PC-9 (cell line): Measurements from ENCODE around the gene NDUFA7. TPM values are rescaled to one million over a fixed set of nuclear protein-coding genes. Genes with fewer than 3 reads are reported as not detected.

Experiments
- BruUV-seq: library from RNA; stranded (reverse); fragments of 400-500 nt; replicated peaks from 2 replicates; lab custom pipeline; 2021; lab: Mats Ljungman, UMichigan
- CTCF ChIA-PET: fragments of 300-600 bp; sonication (Branson Sonifier 250); formaldehyde crosslinking; loops from one replicate; lab custom pipeline; 2022; ENCODE audit warnings: antibody characterized with exemption; lab: Charles Lee
- POLR2A ChIA-PET: fragments of 300-600 bp; sonication (Branson Sonifier 250); formaldehyde crosslinking; loops from one replicate; lab custom pipeline; 2022; ENCODE audit warnings: antibody characterized with exemption; ENCODE audit not compliant: unreplicated experiment; lab: Charles Lee
- DNase-seq, 2 experiments: peaks; one replicate each; pipeline versions ENCODE4 v3.0.0 to v3.0.0-alpha.2; 2015 to 2022; ENCODE audit warnings: mixed read lengths in 1 of 2
- H2AFZ ChIP-seq: fragments of 200-600 bp; sonication (generic); 2 replicates; pipeline ENCODE4 v1.8.1; 2017; ENCODE audit warnings: antibody characterized with exemption
- H3F3A ChIP-seq: fragments of 200-600 bp; sonication (generic); 2 replicates; pipeline ENCODE4 v1.8.1; 2017; ENCODE audit warnings: antibody characterized with exemption, mild to moderate bottlenecking, low read depth; ENCODE audit not compliant: insufficient read depth
- H3K27ac ChIP-seq: fragments of 200-600 bp; sonication (generic); 2 replicates; pipeline ENCODE4 v1.6.1; 2016; ENCODE audit warnings: mixed run types
- H3K27me3 ChIP-seq: fragments of 200-600 bp; sonication (generic); 2 replicates; pipeline ENCODE4 v1.6.1; 2016; ENCODE audit warnings: low read depth, mixed run types; ENCODE audit not compliant: insufficient read depth
- H3K36me3 ChIP-seq: fragments of 200-600 bp; sonication (generic); 2 replicates; pipeline ENCODE4 v1.6.1; 2016; ENCODE audit warnings: low read depth, mixed run types
- H3K4me1 ChIP-seq: fragments of 200-600 bp; sonication (generic); replicated peaks from 2 replicates; pipeline ENCODE4 v1.6.1; 2016; ENCODE audit warnings: mixed run types; ENCODE audit not compliant: insufficient read depth
- H3K4me2 ChIP-seq: fragments of 200-600 bp; sonication (generic); 2 replicates; pipeline ENCODE4 v1.6.1; 2017; ENCODE audit warnings: mixed run types
- H3K4me3 ChIP-seq: fragments of 200-600 bp; sonication (generic); 2 replicates; pipeline ENCODE4 v1.6.1; 2016; ENCODE audit warnings: mixed run types
- H3K79me2 ChIP-seq: fragments of 200-600 bp; sonication (generic); 2 replicates; pipeline ENCODE4 v1.6.1; 2017; ENCODE audit warnings: low read depth, mixed run types
- H3K9me2 ChIP-seq: fragments of 200-600 bp; sonication (generic); 2 replicates; pipeline ENCODE4 v1.8.1; 2017; ENCODE audit warnings: mild to moderate bottlenecking; ENCODE audit not compliant: insufficient read depth
- H3K9me3 ChIP-seq: fragments of 200-600 bp; sonication (generic); 2 replicates; pipeline ENCODE4 v1.8.1; 2016; ENCODE audit warnings: low read depth; ENCODE audit not compliant: insufficient read depth
- H4K20me1 ChIP-seq: fragments of 200-600 bp; sonication (generic); 2 replicates; pipeline ENCODE4 v1.8.1; 2017; ENCODE audit not compliant: insufficient read depth
- CTCF ChIP-seq: fragments of 200-600 bp; sonication (generic); conservative IDR thresholded peaks from 2 replicates; pipeline ENCODE4 v1.6.1; 2017; ENCODE audit warnings: mixed run types, antibody characterized with exemption, mild to moderate bottlenecking, moderate library complexity
- EZH2 ChIP-seq: fragments of 200-600 bp; sonication (generic); IDR thresholded peaks from 2 replicates; pipeline ENCODE4 v1.8.0; 2017; ENCODE audit warnings: antibody characterized with exemption, low read depth
- intact Hi-C: fragments of 100-400 bp; cut with micrococcal nuclease; formaldehyde crosslinking; loops from one replicate; pipeline ENCODE4 v1.10.0; 2022; ENCODE audit not compliant: unreplicated experiment
- total RNA-seq: library from RNA; stranded (reverse); gene quantifications from 2 replicates; pipeline ENCODE4 v1.2.3, GENCODE V29; 2021

Gene NDUFA7
- total RNA-seq, 1 experiment from 2014 or later, result 61.7 TPM

- Histone ChIP-seq H3F3A (peaks cover 36% of the 10 kb centered on the region; the same call in 1 of the 2 replicates), H4K20me1 (no peaks in the 10 kb centered on the region), H3K27ac (no peak overlapping the region), H3K4me2 (peak overlapping the region; percentile 90), H3K79me2 (peaks cover 14% of the 10 kb centered on the region), H3K9me2 (no peaks in the 10 kb centered on the region), H3K4me1 (peaks cover 42% of the 10 kb centered on the region), H3K9me3 (no peaks in the 10 kb centered on the region), H3K27me3 (no peaks in the 10 kb centered on the region), H3K36me3 (0 out of 2 replicates have a peak, but pooled peaks cover 5% of the 10 kb centered on the region), H3K4me3 (peak overlapping the region; percentile 61), H2AFZ (peak overlapping the region; percentile 69)
- DNase-seq, result peak in 1 of 2 experiments; percentile 23
- CTCF ChIA-PET, result no interaction called here
- POLR2A ChIA-PET, result interaction anchor here (0.5 kb wide), 1 partner anchor 363 kb away, joined by 5 read pairs; no protein-coding TSS in a partner anchor
- intact Hi-C loops, result no loop called here
- TSS peak; percentile 27 for BruUV-seq
- no peak for TF ChIP-seq EZH2
- TF ChIP-seq CTCF, result no peak
These were observed 13.7 kb downstream of the NDUFA7 start for GRCh38 chr19:8307400-8307964.

GRCh38 chr19:8306235-8307054, 14.7 kb downstream of the NDUFA7 start:
- H4K20me1 ChIP-seq, result no peaks in the 10 kb centered on the region
- H3F3A ChIP-seq, result peaks cover 33% of the 10 kb centered on the region; the same call in 1 of the 2 replicates
- BruUV-seq, result no TSS peak
- H3K27me3 ChIP-seq, result no peaks in the 10 kb centered on the region
- peak overlapping the region; percentile 90; the same call in 1 of the 2 replicates for H3K4me2 ChIP-seq
- POLR2A ChIA-PET, result no interaction called here
- no peak overlapping the region for H3K27ac ChIP-seq
- TF ChIP-seq EZH2 (no peak), CTCF (no peak)
- peaks cover 31% of the 10 kb centered on the region for H3K4me1 ChIP-seq
- no peaks in the 10 kb centered on the region for H3K9me2 ChIP-seq
- no peaks in the 10 kb centered on the region for H3K9me3 ChIP-seq
- H3K36me3 ChIP-seq, result 0 out of 2 replicates have a peak, but pooled peaks cover 5% of the 10 kb centered on the region
- H3K79me2 ChIP-seq, result peaks cover 14% of the 10 kb centered on the region
- no peak overlapping the region; the same call in 1 of the 2 replicates for H3K4me3 ChIP-seq
- CTCF ChIA-PET, result no interaction called here
- H2AFZ ChIP-seq, result no peak overlapping the region
- intact Hi-C loops, result no loop called here
- peak in 1 of 2 experiments; percentile 31 for DNase-seq

GRCh38 chr19:8305798-8306197, 15.4 kb downstream of the NDUFA7 start:
- Histone ChIP-seq H4K20me1 (no peaks in the 10 kb centered on the region), H3K27ac (no peak overlapping the region), H3K9me2 (no peaks in the 10 kb centered on the region), H3K4me2 (no peak overlapping the region), H3F3A (peaks cover 27% of the 10 kb centered on the region; the same call in 1 of the 2 replicates), H3K9me3 (no peaks in the 10 kb centered on the region), H3K4me1 (peaks cover 25% of the 10 kb centered on the region), H3K4me3 (no peak overlapping the region), H3K79me2 (peaks cover 14% of the 10 kb centered on the region), H3K27me3 (no peaks in the 10 kb centered on the region), H3K36me3 (no peaks in the 10 kb centered on the region), H2AFZ (no peak overlapping the region)
- intact Hi-C loops, result no loop called here
- ChIA-PET CTCF (no interaction called here), POLR2A (no interaction called here)
- peak in 1 of 2 experiments; percentile 8 for DNase-seq
- no TSS peak for BruUV-seq
- TF ChIP-seq CTCF (no peak), EZH2 (no peak)
